ENCODE measurements around the gene CRLF2.

GRCh38 chrX:1221296-1221845 lies 8.9 kb upstream of the CRLF2 start:
- TF ChIP-seq CTCF (IDR thresholded peaks at IDR 0.05) (no peak), REST (IDR thresholded peaks at IDR 0.05) (no peak), MAZ (IDR thresholded peaks at IDR 0.05; ENCODE audit: borderline replicate concordance, low read depth, low read length) (no peak), KDM5A (IDR thresholded peaks at IDR 0.05) (no peak)
- TF ChIP-seq, protein P1, sequence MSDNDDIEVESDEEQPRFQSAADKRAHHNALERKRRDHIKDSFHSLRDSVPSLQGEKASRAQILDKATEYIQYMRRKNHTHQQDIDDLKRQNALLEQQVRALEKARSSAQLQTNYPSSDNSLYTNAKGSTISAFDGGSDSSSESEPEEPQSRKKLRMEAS (IDR thresholded peaks at IDR 0.05) = no peak
